Colonic mucosa (tissue), 4 donors: ENCODE data around the gene CST5. TPM values are rescaled to one million over a fixed set of nuclear protein-coding genes. Genes with fewer than 3 reads are reported as not detected.

Experiments
- DNase-seq: peaks from one replicate; pipeline ENCODE4 v3.0.0-alpha.2; 2020
- H3K27ac ChIP-seq: fragments of 200-600 bp; one replicate; pipeline ENCODE4 v1.8.0; 2021
- H3K27me3 ChIP-seq: fragments of 200-600 bp; one replicate; pipeline ENCODE4 v1.8.0; 2021
- H3K36me3 ChIP-seq: fragments of 200-600 bp; one replicate; pipeline ENCODE4 v1.8.0; 2021
- H3K4me1 ChIP-seq: fragments of 200-600 bp; one replicate; pipeline ENCODE4 v1.8.0; 2021; ENCODE audit warnings: mild to moderate bottlenecking
- H3K4me3 ChIP-seq: fragments of 200-600 bp; one replicate; pipeline ENCODE4 v1.8.0; 2021
- H3K9ac ChIP-seq, 2 donors: one replicate each; pipeline ENCODE4 v1.7.0; 2013; ENCODE audit warnings: control low read depth in 2 of 2, low read depth in 2 of 2, low read length in 2 of 2
- H3K9me3 ChIP-seq: fragments of 200-600 bp; one replicate; pipeline ENCODE4 v1.8.0; 2021
- intact Hi-C: fragments of 100-400 bp; cut with DNase I; formaldehyde crosslinking; loops from one replicate; pipeline ENCODE4 v1.14.1; 2022
- total RNA-seq, 2 donors: library from RNA; stranded (reverse); fragmentation: NEBNext Ultra II Directional in 1 of 2; extraction: Animal tissue kit (Norgen Biotek cat#: 25700) in 1 of 2; gene quantifications; one replicate each; pipeline ENCODE4 v1.2.1, GENCODE V29; 2021
- TF ChIP-seq, protein P1 (sequence below): fragments of 200-600 bp; IDR thresholded peaks from one replicate; pipeline ENCODE4 v1.8.0; 2022; ENCODE audit warnings: antibody characterized with exemption, mild to moderate bottlenecking
- donor health status: healthy.
- donor health status: DM: no; HTN: no; CAD: no.
- donor health status: DM: no; HTN: no; CAD: no.

Gene CST5, protein sequence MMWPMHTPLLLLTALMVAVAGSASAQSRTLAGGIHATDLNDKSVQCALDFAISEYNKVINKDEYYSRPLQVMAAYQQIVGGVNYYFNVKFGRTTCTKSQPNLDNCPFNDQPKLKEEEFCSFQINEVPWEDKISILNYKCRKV
- total RNA-seq, result not detected

DNA sequence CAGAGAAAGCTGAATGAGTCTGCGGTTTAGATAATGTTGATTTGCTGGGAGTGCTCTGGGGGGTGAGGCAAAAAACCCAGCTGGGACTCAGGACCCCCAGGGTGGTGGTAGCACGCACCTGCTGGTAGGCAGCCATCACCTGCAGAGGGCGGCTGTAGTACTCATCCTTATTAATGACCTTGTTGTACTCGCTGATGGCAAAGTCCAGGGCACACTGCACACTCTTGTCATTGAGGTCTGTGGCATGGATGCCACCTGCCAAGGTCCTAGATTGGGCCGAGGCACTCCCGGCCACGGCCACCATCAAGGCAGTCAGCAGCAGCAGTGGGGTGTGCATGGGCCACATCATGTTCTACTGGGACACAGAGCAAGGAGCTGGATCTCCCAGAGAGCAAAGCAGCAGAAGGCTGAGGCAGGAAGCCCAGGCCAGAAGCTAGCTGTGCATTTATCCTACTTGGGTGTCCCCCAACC is at the start of gene CST5:
TSS of gene CST5 (minus strand) at position 421 of the 471 bp plus-strand sequence. CDS start at position 349, 72 bp downstream.
- Histone ChIP-seq H3K4me1 (no peaks in the 10 kb centered on the region), H3K4me3 (no peak within 1 kb of the TSS), H3K9me3 (no peaks in the 10 kb centered on the region), H3K36me3 (no peaks in the 10 kb centered on the region), H3K27ac (no peak within 1 kb of the TSS), H3K9ac (no peak within 1 kb of the TSS), H3K27me3 (no peaks in the 10 kb centered on the region)
- TF ChIP-seq, protein P1, sequence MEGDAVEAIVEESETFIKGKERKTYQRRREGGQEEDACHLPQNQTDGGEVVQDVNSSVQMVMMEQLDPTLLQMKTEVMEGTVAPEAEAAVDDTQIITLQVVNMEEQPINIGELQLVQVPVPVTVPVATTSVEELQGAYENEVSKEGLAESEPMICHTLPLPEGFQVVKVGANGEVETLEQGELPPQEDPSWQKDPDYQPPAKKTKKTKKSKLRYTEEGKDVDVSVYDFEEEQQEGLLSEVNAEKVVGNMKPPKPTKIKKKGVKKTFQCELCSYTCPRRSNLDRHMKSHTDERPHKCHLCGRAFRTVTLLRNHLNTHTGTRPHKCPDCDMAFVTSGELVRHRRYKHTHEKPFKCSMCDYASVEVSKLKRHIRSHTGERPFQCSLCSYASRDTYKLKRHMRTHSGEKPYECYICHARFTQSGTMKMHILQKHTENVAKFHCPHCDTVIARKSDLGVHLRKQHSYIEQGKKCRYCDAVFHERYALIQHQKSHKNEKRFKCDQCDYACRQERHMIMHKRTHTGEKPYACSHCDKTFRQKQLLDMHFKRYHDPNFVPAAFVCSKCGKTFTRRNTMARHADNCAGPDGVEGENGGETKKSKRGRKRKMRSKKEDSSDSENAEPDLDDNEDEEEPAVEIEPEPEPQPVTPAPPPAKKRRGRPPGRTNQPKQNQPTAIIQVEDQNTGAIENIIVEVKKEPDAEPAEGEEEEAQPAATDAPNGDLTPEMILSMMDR, result no peak
- intact Hi-C loops, result no loop called here
- DNase-seq, result no peak

DNA sequence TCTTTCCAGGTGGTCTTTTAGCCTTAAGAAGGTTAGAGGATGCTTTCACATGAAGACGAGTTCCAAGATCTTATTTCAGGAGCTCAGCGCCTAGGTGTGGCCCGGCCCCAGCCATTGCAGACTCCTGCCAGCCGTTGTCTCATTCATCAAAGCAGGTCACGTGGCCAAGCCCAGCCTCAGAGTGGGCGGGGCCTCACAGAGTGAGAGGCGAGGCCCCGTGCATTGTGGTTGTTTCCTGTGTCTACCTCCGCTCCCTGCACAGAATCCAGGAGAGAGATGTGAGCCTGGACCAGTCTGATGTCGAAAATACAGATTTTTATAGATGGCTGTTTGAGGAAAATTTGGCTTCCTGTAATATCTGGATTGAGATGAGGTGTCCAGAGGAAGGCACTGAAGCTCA is 49.2 kb upstream of the CST5 start:
- no peak for DNase-seq

DNA sequence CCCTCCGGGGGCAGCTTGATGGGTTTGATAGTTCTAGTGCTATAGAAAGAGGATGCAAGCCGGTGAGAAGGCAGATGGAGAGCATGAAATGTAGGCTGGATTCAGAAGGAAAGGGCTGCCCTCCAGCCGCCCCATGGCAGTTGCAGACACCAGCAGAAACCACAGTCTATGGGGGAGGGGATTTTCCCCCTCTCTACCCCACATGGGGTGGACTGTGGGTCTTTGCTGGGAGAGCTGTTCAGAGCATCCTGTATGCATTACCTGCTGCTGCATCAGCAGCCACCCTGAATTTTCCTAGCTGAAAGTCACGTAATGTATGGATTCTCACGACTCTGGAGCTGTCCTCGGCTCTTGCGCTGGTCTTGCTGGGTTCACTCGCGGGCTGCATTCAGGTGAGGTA is 48.8 kb upstream of the CST5 start:
- DNase-seq, result no peak
- no peaks in the 10 kb centered on the region for H3K27me3 ChIP-seq
- H3K27ac ChIP-seq, result no peak overlapping the region
- no peaks in the 10 kb centered on the region for H3K4me1 ChIP-seq
- H3K36me3 ChIP-seq, result no peaks in the 10 kb centered on the region
- no peak overlapping the region for H3K4me3 ChIP-seq
- TF ChIP-seq, protein P1, result no peak
- H3K9me3 ChIP-seq, result no peaks in the 10 kb centered on the region
- H3K9ac ChIP-seq, result no peak overlapping the region
- intact Hi-C loops, result no loop called here

More for the DNA sequence above, 49.2 kb upstream of the CST5 start:
- Histone ChIP-seq H3K27ac (no peak overlapping the region), H3K27me3 (no peaks in the 10 kb centered on the region), H3K4me3 (no peak overlapping the region), H3K9ac (no peak overlapping the region), H3K4me1 (no peaks in the 10 kb centered on the region), H3K9me3 (no peaks in the 10 kb centered on the region), H3K36me3 (no peaks in the 10 kb centered on the region)
- TF ChIP-seq, protein P1, result no peak
- intact Hi-C loops, result no loop called here

DNA sequence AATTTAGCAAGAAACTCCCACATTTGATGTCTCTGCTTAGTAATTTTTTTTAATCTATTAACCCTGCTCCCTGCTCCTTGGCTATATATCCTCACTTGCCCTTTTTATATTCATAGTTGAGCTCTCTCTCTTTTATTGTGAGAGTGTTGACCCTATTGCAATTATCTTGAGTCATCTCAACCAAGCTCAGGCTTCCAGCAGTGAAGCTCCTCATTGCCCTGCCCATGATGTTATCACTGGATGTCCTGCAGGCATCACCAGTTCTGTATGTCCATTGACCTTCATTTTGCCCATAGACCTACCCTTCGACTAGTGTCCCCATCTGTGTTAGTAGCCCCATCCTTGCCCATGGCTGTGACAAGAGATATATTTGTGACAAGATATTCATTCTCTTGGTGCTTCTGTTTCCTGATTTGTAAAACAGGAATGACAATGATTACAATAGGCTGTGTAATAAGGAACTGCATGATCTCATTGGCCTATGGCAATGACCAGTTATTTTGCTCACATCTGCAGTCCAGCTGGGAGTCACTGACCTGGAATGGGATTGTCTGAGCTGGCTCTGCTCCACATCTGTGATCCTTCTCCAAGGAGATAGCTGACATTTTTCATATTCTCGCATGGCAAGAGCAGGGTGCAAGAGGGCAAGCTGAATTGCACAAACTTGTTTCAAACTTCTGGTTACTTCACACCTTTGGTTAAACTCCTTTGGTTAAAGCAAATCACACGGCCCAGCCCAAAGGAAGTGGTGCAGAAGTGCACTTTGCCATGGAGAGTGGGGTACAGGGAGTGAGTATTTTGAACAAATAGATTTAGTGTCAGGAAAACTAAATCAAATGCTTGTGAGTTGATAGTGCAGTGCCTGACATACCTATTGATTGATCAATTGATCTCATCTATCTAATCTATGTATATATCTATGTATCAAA is 47.7 kb upstream of the CST5 start:
- H3K36me3 ChIP-seq, result no peaks in the 10 kb centered on the region
- no peak overlapping the region for H3K4me3 ChIP-seq
- no peaks in the 10 kb centered on the region for H3K27me3 ChIP-seq
- no peaks in the 10 kb centered on the region for H3K4me1 ChIP-seq
- no peak overlapping the region for H3K9ac ChIP-seq
- no peaks in the 10 kb centered on the region for H3K9me3 ChIP-seq
- TF ChIP-seq, protein P1, result no peak
- DNase-seq, result no peak
- intact Hi-C loops, result no loop called here
- no peak overlapping the region for H3K27ac ChIP-seq

DNA sequence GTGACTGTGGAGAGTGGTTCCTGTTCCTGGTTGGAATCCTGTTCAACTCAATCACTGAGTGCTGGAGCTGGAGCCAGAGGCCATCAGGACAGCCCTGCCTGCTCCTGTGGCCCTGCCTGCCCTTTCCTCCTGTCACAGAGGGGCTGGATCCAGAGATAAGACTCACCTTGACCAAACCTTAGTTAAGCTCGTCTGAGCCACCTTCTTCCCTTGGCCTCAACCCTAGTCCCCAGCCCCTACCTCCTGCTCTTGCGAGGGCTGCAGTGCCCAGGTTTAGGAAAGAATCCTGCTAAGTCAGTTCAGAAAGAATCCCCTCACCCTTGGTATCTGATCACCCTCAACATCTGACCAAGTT is 47.0 kb upstream of the CST5 start:
- H3K27ac ChIP-seq, result no peak overlapping the region
- H3K4me1 ChIP-seq, result no peaks in the 10 kb centered on the region
- no peak for DNase-seq
- no peaks in the 10 kb centered on the region for H3K36me3 ChIP-seq
- no peaks in the 10 kb centered on the region for H3K9me3 ChIP-seq
- no peak overlapping the region for H3K9ac ChIP-seq
- no peaks in the 10 kb centered on the region for H3K27me3 ChIP-seq
- no peak overlapping the region for H3K4me3 ChIP-seq
- TF ChIP-seq, protein P1, result no peak
- intact Hi-C loops, result no loop called here
